ENCODE results near the gene WDR83. TPM values are rescaled to one million over a fixed set of nuclear protein-coding genes. Genes with fewer than 3 reads are reported as not detected.

WDR83 gene
- total RNA-seq, 1 donor from 2014 or later: 16.3 TPM

- peak overlapping the region; percentile 97 for H3K27ac Mint-ChIP-seq (ENCODE audit: unreplicated experiment)
- H3K36me3 Mint-ChIP-seq (ENCODE audit: unreplicated experiment): no peaks in the 10 kb centered on the region
- peaks cover 18% of the 10 kb centered on the region for H3K27me3 Mint-ChIP-seq (ENCODE audit: unreplicated experiment)
- peak overlapping the region; percentile 98 for H3K4me3 Mint-ChIP-seq (ENCODE audit: unreplicated experiment)
- H3K9me3 Mint-ChIP-seq (ENCODE audit: unreplicated experiment): peaks cover 28% of the 10 kb centered on the region
- peak; percentile 53 for DNase-seq
- no peak for TF ChIP-seq CTCF (IDR thresholded peaks at IDR 0.05; ENCODE audit: partially characterized antibody, unreplicated experiment)
- H3K4me1 Mint-ChIP-seq (ENCODE audit: low read depth, unreplicated experiment): peaks cover 6% of the 10 kb centered on the region
These were observed 54.4 kb downstream of the WDR83 start for GRCh38 chr19:12720851-12721655.

GRCh38 chr19:12721656-12722565 is 55.3 kb downstream of the WDR83 start:
- Mint-ChIP-seq H3K4me3 (ENCODE audit: unreplicated experiment) (peak overlapping the region; percentile 98), H3K9me3 (ENCODE audit: unreplicated experiment) (peaks cover 26% of the 10 kb centered on the region), H3K27ac (ENCODE audit: unreplicated experiment) (peak overlapping the region; percentile 95), H3K27me3 (ENCODE audit: unreplicated experiment) (peaks cover 16% of the 10 kb centered on the region), H3K4me1 (ENCODE audit: low read depth, unreplicated experiment) (peaks cover 6% of the 10 kb centered on the region), H3K36me3 (ENCODE audit: unreplicated experiment) (no peaks in the 10 kb centered on the region)
- no peak for TF ChIP-seq CTCF (IDR thresholded peaks at IDR 0.05; ENCODE audit: partially characterized antibody, unreplicated experiment)
- DNase-seq: peak; percentile 77

- H3K4me3 Mint-ChIP-seq (ENCODE audit: unreplicated experiment): peak overlapping the region; percentile 98
- peaks cover 26% of the 10 kb centered on the region for H3K9me3 Mint-ChIP-seq (ENCODE audit: unreplicated experiment)
- peak; percentile 92 for DNase-seq
- peaks cover 6% of the 10 kb centered on the region for H3K4me1 Mint-ChIP-seq (ENCODE audit: low read depth, unreplicated experiment)
- no peaks in the 10 kb centered on the region for H3K36me3 Mint-ChIP-seq (ENCODE audit: unreplicated experiment)
- H3K27ac Mint-ChIP-seq (ENCODE audit: unreplicated experiment): peak overlapping the region; percentile 98
- no peak for TF ChIP-seq CTCF (IDR thresholded peaks at IDR 0.05; ENCODE audit: partially characterized antibody, unreplicated experiment)
- H3K27me3 Mint-ChIP-seq (ENCODE audit: unreplicated experiment): peaks cover 16% of the 10 kb centered on the region
These were observed 56.2 kb downstream of the WDR83 start for GRCh38 chr19:12722566-12723380.

- peaks cover 26% of the 10 kb centered on the region for H3K9me3 Mint-ChIP-seq (ENCODE audit: unreplicated experiment)
- TF ChIP-seq CTCF (IDR thresholded peaks at IDR 0.05; ENCODE audit: partially characterized antibody, unreplicated experiment): no peak
- H3K36me3 Mint-ChIP-seq (ENCODE audit: unreplicated experiment): no peaks in the 10 kb centered on the region
- no peak for DNase-seq
- peak overlapping the region; percentile 98 for H3K4me3 Mint-ChIP-seq (ENCODE audit: unreplicated experiment)
- peak overlapping the region; percentile 98 for H3K27ac Mint-ChIP-seq (ENCODE audit: unreplicated experiment)
- H3K27me3 Mint-ChIP-seq (ENCODE audit: unreplicated experiment): peaks cover 16% of the 10 kb centered on the region
- peaks cover 6% of the 10 kb centered on the region for H3K4me1 Mint-ChIP-seq (ENCODE audit: low read depth, unreplicated experiment)
These were observed 56.7 kb downstream of the WDR83 start for GRCh38 chr19:12723381-12723640.

Data from glutamatergic neuron (in vitro differentiated cells).